ENCODE results near the gene UNCX. TPM values are rescaled to one million over a fixed set of nuclear protein-coding genes. Genes with fewer than 3 reads are reported as not detected.

UNCX gene
- total RNA-seq, 1 experiment from 2014 or later = 1.9 TPM

DNA sequence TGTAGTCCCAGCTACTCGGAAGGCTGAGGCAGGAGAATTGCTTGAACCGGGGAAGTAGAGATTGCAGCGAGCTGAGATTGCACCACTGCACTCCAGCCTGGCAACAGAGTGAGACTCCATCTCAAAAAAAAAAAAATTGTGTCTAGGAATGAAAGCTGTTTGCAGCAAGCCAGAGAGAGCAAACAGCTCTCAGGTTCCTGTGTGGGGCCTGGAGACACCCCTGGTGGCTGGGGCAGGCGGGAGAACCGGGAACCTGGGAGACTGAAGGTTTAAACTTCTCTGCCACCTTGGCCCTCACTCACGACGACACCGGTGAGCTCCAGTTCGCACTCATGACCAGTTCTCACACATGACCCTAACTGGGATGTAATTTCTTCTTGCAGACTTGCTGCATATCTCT, 13.2 kb upstream of the UNCX start:
- Histone ChIP-seq H3K36me3 (ENCODE audit: insufficient read depth, low read length, poor library complexity, severe bottlenecking) (no peaks in the 10 kb centered on the region), H3K27me3 (replicated peaks; ENCODE audit: insufficient read depth, low read depth, low read length, poor library complexity) (no peaks in the 10 kb centered on the region), H3K27ac (ENCODE audit: low read depth, low read length, poor library complexity, severe bottlenecking) (no peak overlapping the region), H3K9me3 (ENCODE audit: low read depth, low read length, poor library complexity, severe bottlenecking) (no peaks in the 10 kb centered on the region), H3K4me1 (ENCODE audit: insufficient read depth, low read length, poor library complexity, severe bottlenecking) (no peaks in the 10 kb centered on the region), H3K4me3 (ENCODE audit: low read depth, low read length, poor library complexity, severe bottlenecking) (no peak overlapping the region)
- BruUV-seq (replicated peaks) = no TSS peak
- TF ChIP-seq, protein P1, sequence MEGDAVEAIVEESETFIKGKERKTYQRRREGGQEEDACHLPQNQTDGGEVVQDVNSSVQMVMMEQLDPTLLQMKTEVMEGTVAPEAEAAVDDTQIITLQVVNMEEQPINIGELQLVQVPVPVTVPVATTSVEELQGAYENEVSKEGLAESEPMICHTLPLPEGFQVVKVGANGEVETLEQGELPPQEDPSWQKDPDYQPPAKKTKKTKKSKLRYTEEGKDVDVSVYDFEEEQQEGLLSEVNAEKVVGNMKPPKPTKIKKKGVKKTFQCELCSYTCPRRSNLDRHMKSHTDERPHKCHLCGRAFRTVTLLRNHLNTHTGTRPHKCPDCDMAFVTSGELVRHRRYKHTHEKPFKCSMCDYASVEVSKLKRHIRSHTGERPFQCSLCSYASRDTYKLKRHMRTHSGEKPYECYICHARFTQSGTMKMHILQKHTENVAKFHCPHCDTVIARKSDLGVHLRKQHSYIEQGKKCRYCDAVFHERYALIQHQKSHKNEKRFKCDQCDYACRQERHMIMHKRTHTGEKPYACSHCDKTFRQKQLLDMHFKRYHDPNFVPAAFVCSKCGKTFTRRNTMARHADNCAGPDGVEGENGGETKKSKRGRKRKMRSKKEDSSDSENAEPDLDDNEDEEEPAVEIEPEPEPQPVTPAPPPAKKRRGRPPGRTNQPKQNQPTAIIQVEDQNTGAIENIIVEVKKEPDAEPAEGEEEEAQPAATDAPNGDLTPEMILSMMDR (conservative IDR thresholded peaks at IDR 0.05; ENCODE audit: low read depth, low read length) = no peak
- no peak for TF ChIP-seq EZH2 (IDR thresholded peaks at IDR 0.05; ENCODE audit: borderline replicate concordance, low read depth, low read length, poor library complexity, severe bottlenecking)
- DNase-seq (ENCODE audit: low spot score) = no peak
- intact Hi-C loops (cut with micrococcal nuclease; ENCODE audit: unreplicated experiment) = no loop called here
- POLR2A ChIA-PET (ENCODE audit: low non-redundant PET) = no interaction called here
- CTCF ChIA-PET = interaction anchor here (1.1 kb wide), 1 partner anchor 9 kb away, joined by 3 read pairs; no protein-coding TSS in a partner anchor

DNA sequence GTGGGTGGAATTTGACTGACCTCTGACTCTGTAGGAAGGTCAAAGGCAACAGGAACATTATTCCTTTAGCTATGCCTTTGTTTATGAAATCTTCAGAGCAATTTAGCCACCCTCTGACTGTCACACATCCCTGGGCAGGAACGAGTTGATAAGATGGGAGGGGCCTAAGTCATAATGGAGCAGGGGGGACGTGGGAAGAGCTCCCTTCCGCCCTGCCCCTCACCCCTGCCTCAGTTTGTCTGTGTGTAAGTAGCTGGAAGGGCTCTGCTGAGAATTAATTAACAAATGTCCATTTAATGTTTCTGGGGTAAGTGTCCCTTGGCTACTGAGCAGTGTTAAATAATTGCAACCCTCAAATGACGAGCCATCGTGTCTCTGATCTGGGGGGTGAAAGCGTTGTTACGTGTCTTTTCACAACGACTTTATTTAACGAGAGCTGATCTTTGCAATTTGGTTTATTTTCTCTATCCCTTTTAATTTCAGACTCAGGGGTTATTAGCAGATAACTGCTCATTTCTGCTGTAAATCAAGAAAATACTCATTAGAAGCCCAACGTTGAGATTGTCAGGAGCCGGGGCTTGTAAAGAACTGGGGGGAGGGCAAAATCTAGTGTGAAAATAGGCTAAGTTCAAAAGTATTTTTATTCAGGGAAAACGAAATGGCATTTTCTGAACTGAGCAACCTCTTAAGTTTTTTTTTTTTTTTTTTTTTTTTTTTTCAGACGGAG, 12.5 kb upstream of the UNCX start:
- intact Hi-C loops (cut with micrococcal nuclease; ENCODE audit: unreplicated experiment) = no loop called here
- ChIA-PET POLR2A (ENCODE audit: low non-redundant PET) (no interaction called here), CTCF (interaction anchor here (1.1 kb wide), 1 partner anchor 8 kb away, joined by 3 read pairs; no protein-coding TSS in a partner anchor)
- H3K4me3 ChIP-seq (ENCODE audit: low read depth, low read length, poor library complexity, severe bottlenecking) = no peak overlapping the region
- no peak for DNase-seq (ENCODE audit: low spot score)
- H3K36me3 ChIP-seq (ENCODE audit: insufficient read depth, low read length, poor library complexity, severe bottlenecking) = no peaks in the 10 kb centered on the region
- no peaks in the 10 kb centered on the region for H3K27me3 ChIP-seq (replicated peaks; ENCODE audit: insufficient read depth, low read depth, low read length, poor library complexity)
- no TSS peak for BruUV-seq (replicated peaks)
- TF ChIP-seq, protein P1 (conservative IDR thresholded peaks at IDR 0.05; ENCODE audit: low read depth, low read length) = no peak
- no peak for TF ChIP-seq EZH2 (IDR thresholded peaks at IDR 0.05; ENCODE audit: borderline replicate concordance, low read depth, low read length, poor library complexity, severe bottlenecking)
- H3K27ac ChIP-seq (ENCODE audit: low read depth, low read length, poor library complexity, severe bottlenecking) = no peak overlapping the region
- no peaks in the 10 kb centered on the region for H3K4me1 ChIP-seq (ENCODE audit: insufficient read depth, low read length, poor library complexity, severe bottlenecking)
- no peaks in the 10 kb centered on the region for H3K9me3 ChIP-seq (ENCODE audit: low read depth, low read length, poor library complexity, severe bottlenecking)

DNA sequence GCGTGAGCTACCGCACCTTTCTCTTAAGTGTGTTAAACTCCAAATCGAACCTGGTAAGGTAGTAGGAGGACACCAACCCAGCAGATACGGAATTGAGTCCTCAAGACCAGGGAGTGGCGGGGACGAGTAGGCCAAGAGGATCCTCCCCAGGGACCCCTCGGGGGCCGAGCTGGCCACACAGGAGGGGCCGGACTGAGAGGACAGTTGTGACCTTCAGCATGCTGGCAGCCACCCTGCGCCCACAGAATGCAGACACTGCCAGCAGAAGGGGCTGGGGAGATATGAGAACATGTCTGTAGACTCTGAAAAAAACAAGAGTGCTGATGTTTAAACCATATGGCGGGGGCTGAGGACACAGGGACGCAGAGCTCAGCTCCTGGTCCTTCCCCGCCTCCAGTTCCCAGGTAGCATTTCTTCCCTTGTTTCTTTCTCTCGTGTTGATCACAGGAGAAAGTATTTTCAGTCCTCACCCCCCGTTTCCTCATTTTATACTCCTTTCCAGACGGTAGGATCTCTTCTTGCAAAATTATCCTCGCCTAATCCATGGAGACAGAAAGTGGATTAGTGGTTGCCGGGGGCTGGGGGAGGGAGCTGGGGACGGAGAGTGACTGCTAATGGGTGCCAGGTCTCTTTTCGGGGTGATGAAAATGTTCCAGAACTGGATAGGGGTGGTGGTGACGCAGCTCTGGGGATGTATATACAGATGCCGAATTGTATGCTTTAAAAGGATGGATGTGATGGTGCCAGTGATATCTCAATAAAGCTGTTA, 11.5 kb upstream of the UNCX start:
- ChIA-PET POLR2A (ENCODE audit: low non-redundant PET) (no interaction called here), CTCF (no interaction called here)
- no TSS peak for BruUV-seq (replicated peaks)
- Histone ChIP-seq H3K4me3 (ENCODE audit: low read depth, low read length, poor library complexity, severe bottlenecking) (no peak overlapping the region), H3K27me3 (replicated peaks; ENCODE audit: insufficient read depth, low read depth, low read length, poor library complexity) (no peaks in the 10 kb centered on the region), H3K4me1 (ENCODE audit: insufficient read depth, low read length, poor library complexity, severe bottlenecking) (peaks cover 9% of the 10 kb centered on the region), H3K36me3 (ENCODE audit: insufficient read depth, low read length, poor library complexity, severe bottlenecking) (no peaks in the 10 kb centered on the region), H3K27ac (ENCODE audit: low read depth, low read length, poor library complexity, severe bottlenecking) (no peak overlapping the region), H3K9me3 (ENCODE audit: low read depth, low read length, poor library complexity, severe bottlenecking) (no peaks in the 10 kb centered on the region)
- intact Hi-C loops (cut with micrococcal nuclease; ENCODE audit: unreplicated experiment) = no loop called here
- DNase-seq (ENCODE audit: low spot score) = no peak
- no peak for TF ChIP-seq EZH2 (IDR thresholded peaks at IDR 0.05; ENCODE audit: borderline replicate concordance, low read depth, low read length, poor library complexity, severe bottlenecking)
- TF ChIP-seq, protein P1 (conservative IDR thresholded peaks at IDR 0.05; ENCODE audit: low read depth, low read length) = no peak
